PC-9 (cell line): Measurements from ENCODE around the gene CCDC154.

ENCODE experiments used
- CTCF ChIP-seq: fragments of 200-600 bp; sonication (generic); conservative IDR thresholded peaks from 2 replicates; pipeline ENCODE4 v1.6.1; 2017; ENCODE audit warnings: mixed run types, antibody characterized with exemption, mild to moderate bottlenecking, moderate library complexity
- EZH2 ChIP-seq: fragments of 200-600 bp; sonication (generic); IDR thresholded peaks from 2 replicates; pipeline ENCODE4 v1.8.0; 2017; ENCODE audit warnings: antibody characterized with exemption, low read depth

- TF ChIP-seq CTCF, result no peak
- no peak for TF ChIP-seq EZH2
Measured at GRCh38 chr16:1447965-1448364, 3.6 kb upstream of the CCDC154 start.
